Measurements from ENCODE around the gene LAMA2. TPM values are rescaled to one million over a fixed set of nuclear protein-coding genes. Genes with fewer than 3 reads are reported as not detected.

The LAMA2 gene
- total and polyA plus RNA-seq, 2 of the 8 experiments (the other 6 are each of a cell fraction or from before 2014, with no cell fraction given) = 1.3 to 3.8 TPM

DNA sequence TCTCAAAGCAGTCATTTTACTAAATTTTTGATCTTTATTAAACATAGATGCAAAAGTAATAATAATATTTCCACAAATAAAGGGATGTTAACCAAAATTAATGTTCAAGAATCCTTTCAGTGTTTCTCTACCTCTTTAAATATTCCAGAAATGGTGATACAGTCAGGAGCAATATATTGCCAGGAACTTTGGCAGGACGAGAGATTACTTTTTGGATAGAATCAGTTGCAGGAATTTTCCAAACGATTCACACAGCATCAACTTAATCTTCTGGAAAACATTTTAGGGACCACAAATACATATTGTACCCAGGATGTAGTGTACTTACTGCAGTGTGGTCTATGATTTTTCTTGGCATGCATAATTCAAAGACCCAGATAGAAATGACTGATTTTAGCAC is 125.7 kb downstream of the LAMA2 start:
- H3K79me1 ChIP-seq (ENCODE audit: low read depth, low read length) = no peaks in the 10 kb centered on the region
- H2AK5ac ChIP-seq (ENCODE audit: low read depth, low read length) = no peak overlapping the region
- H3K23ac ChIP-seq (ENCODE audit: insufficient read length) = no peak overlapping the region
- H2AFZ ChIP-seq (ENCODE audit: low read length) = no peak overlapping the region
- CTCF ChIA-PET (ENCODE audit: partially characterized antibody) = no interaction called here
- H3K23me2 ChIP-seq (ENCODE audit: low read depth, low read length) = no peaks in the 10 kb centered on the region
- H4K20me1 ChIP-seq (replicated peaks in 1 of 2; ENCODE audit: control insufficient read depth in 1 of 2, insufficient read depth in 2 of 2, low read length in 2 of 2) = no peaks in the 10 kb centered on the region
- H4K5ac ChIP-seq (ENCODE audit: insufficient read length, low read depth, low read length) = no peak overlapping the region
- H2BK20ac ChIP-seq (ENCODE audit: low read length) = no peak overlapping the region
- FAIRE-seq (no peak), DNase-seq (ENCODE audit: low read depth in 1 of 2, low spot score in 2 of 2) (no peak)
- H3K4me1 ChIP-seq (replicated peaks in 1 of 4; ENCODE audit: control insufficient read depth in 3 of 4, insufficient read depth in 4 of 4, low read length in 3 of 4) = no peaks in the 10 kb centered on the region
- H4K91ac ChIP-seq (replicated peaks; ENCODE audit: insufficient read length, low read length) = no peak overlapping the region
- no peak overlapping the region for H3K4ac ChIP-seq (replicated peaks; ENCODE audit: insufficient read length, low read depth, low read length)
- H3K9me3 ChIP-seq (ENCODE audit: insufficient read depth in 2 of 2, low read depth in 1 of 2, low read length in 1 of 2) = no peaks in the 10 kb centered on the region
- no peak overlapping the region for H3K56ac ChIP-seq (replicated peaks; ENCODE audit: insufficient read length, low read depth, low read length)
- 93% methylated on average over 2 of the region's 2 CpGs; no CpG with 5 or more reads in 1 of the 2 experiments for WGBS, 2 experiments (ENCODE audit: extremely low coverage in 1 of 2, insufficient coverage in 1 of 2, insufficient read length in 1 of 2, insufficient replicate concordance in 2 of 2, low coverage in 1 of 2, low lambda C conversion rate in 2 of 2, missing lambda C conversion rate in 1 of 2)
- H3K18ac ChIP-seq (ENCODE audit: extremely low read depth, low read length) = no peak overlapping the region
- H3K4me2 ChIP-seq (ENCODE audit: insufficient read depth in 1 of 2, low read depth in 2 of 2, low read length in 2 of 2) = no peak overlapping the region
- no peak overlapping the region for H2BK12ac ChIP-seq (ENCODE audit: low read depth, low read length)
- no peaks in the 10 kb centered on the region for H3K27me3 ChIP-seq (replicated peaks in 1 of 4; ENCODE audit: control insufficient read depth in 3 of 4, extremely low read depth in 1 of 4, insufficient read depth in 3 of 4, low read length in 3 of 4)
- H2BK15ac ChIP-seq (ENCODE audit: low read length) = no peak overlapping the region
- no peak overlapping the region for H3K4me3 ChIP-seq (ENCODE audit: extremely low read depth in 1 of 4, insufficient read depth in 2 of 4, low read depth in 3 of 4, low read length in 4 of 4)
- no peak overlapping the region for H2BK5ac ChIP-seq (ENCODE audit: low read depth, low read length)
- no peak overlapping the region for H3K9ac ChIP-seq (replicated peaks in 1 of 4; ENCODE audit: extremely low read depth in 1 of 4, low read depth in 3 of 4, low read length in 3 of 4)
- no peak overlapping the region for H4K8ac ChIP-seq (ENCODE audit: extremely low read depth, insufficient read depth, low read length)
- no peaks in the 10 kb centered on the region for H3K79me2 ChIP-seq (ENCODE audit: control insufficient read depth in 1 of 2, insufficient read depth in 2 of 2, low read length in 2 of 2)
- POLR2A ChIA-PET (ENCODE audit: partially characterized antibody) = no interaction called here
- H3K27ac ChIP-seq (ENCODE audit: low read depth, low read length) = no peak overlapping the region
- H3K36me3 ChIP-seq (ENCODE audit: control insufficient read depth in 2 of 4, insufficient read depth in 4 of 4, low read length in 3 of 4) = no peaks in the 10 kb centered on the region
- no peak overlapping the region for H3K14ac ChIP-seq (ENCODE audit: insufficient read length)
- H2BK120ac ChIP-seq (replicated peaks; ENCODE audit: low read depth, low read length) = no peak overlapping the region
- TF ChIP-seq BCL11A (IDR thresholded peaks at IDR 0.05; ENCODE audit: low read depth in 2 of 2, low read length in 2 of 2) = no peak
- no peak for TF ChIP-seq POU5F1 (IDR thresholded peaks at IDR 0.05; ENCODE audit: low read depth, low read length)
- no peak for TF ChIP-seq BACH1 (IDR thresholded peaks at IDR 0.05; ENCODE audit: low read length)
